Measurements from ENCODE around the gene ZNF396. TPM values are rescaled to one million over a fixed set of nuclear protein-coding genes. Genes with fewer than 3 reads are reported as not detected.
A peak's percentile ranks its signal among the peaks of the same experiment; 100 is the strongest.

The ZNF396 gene
- 3.1 TPM for total RNA-seq
- long read RNA-seq, partial matches to known transcripts: 0 of 3 reads
- long read RNA-seq, other reads (novel, unspliced or antisense): 0 of 3 reads

GRCh38 chr18:35376742-35377695, at the start of gene ZNF396:
TSS of gene ZNF396 (minus strand) at chr18:35377337. CDS start at chr18:35374292, 3,045 bp downstream.
- peak within 1 kb of the TSS; percentile 75 for H3K27ac ChIP-seq
- intact Hi-C loops (cut with DNase I): no loop called here
- H3K4me3 ChIP-seq: peak within 1 kb of the TSS; percentile 84
- no peak for TF ChIP-seq CTCF (IDR thresholded peaks at IDR 0.05)
- no peaks in the 10 kb centered on the region for H3K27me3 ChIP-seq
- H3K9me3 ChIP-seq: no peaks in the 10 kb centered on the region
- peaks cover 5% of the 10 kb centered on the region for H3K4me1 ChIP-seq
- ATAC-seq (peak; percentile 97), DNase-seq (peak; percentile 95)
- no peaks in the 10 kb centered on the region for H3K36me3 ChIP-seq

GRCh38 chr18:35426786-35427185, 49.6 kb upstream of the ZNF396 start:
- ATAC-seq: no peak
- H3K27ac ChIP-seq: no peak overlapping the region

GRCh38 chr18:35424356-35424755, 47.2 kb upstream of the ZNF396 start:
- ATAC-seq: peak; percentile 17
- Histone ChIP-seq H3K9me3 (no peaks in the 10 kb centered on the region), H3K4me1 (no peaks in the 10 kb centered on the region), H3K27me3 (no peaks in the 10 kb centered on the region), H3K27ac (no peak overlapping the region), H3K36me3 (no peaks in the 10 kb centered on the region), H3K4me3 (no peak overlapping the region)
- intact Hi-C loops (cut with DNase I): no loop called here
- TF ChIP-seq CTCF (IDR thresholded peaks at IDR 0.05): no peak
- no peak for DNase-seq

More at GRCh38 chr18:35426786-35427185, 49.6 kb upstream of the ZNF396 start:
- Histone ChIP-seq H3K4me1 (no peaks in the 10 kb centered on the region), H3K4me3 (no peak overlapping the region), H3K36me3 (no peaks in the 10 kb centered on the region), H3K9me3 (no peaks in the 10 kb centered on the region), H3K27me3 (no peaks in the 10 kb centered on the region)
- no peak for TF ChIP-seq CTCF (IDR thresholded peaks at IDR 0.05)
- intact Hi-C loops (cut with DNase I): no loop called here
- DNase-seq: no peak

GRCh38 chr18:35422237-35422636, 45.1 kb upstream of the ZNF396 start:
- TF ChIP-seq CTCF (IDR thresholded peaks at IDR 0.05): no peak
- no peak for ATAC-seq
- intact Hi-C loops (cut with DNase I): no loop called here
- no peak for DNase-seq
- H3K9me3 ChIP-seq: peaks cover 4% of the 10 kb centered on the region
- no peak overlapping the region for H3K27ac ChIP-seq
- no peaks in the 10 kb centered on the region for H3K27me3 ChIP-seq
- H3K4me3 ChIP-seq: no peak overlapping the region
- no peaks in the 10 kb centered on the region for H3K4me1 ChIP-seq
- H3K36me3 ChIP-seq: no peaks in the 10 kb centered on the region

- Histone ChIP-seq H3K4me3 (no peak overlapping the region), H3K9me3 (peaks cover 8% of the 10 kb centered on the region), H3K4me1 (no peaks in the 10 kb centered on the region), H3K27me3 (no peaks in the 10 kb centered on the region), H3K27ac (no peak overlapping the region), H3K36me3 (no peaks in the 10 kb centered on the region)
- ATAC-seq (no peak), DNase-seq (no peak)
- intact Hi-C loops (cut with DNase I): no loop called here
- TF ChIP-seq CTCF (IDR thresholded peaks at IDR 0.05): no peak
Observed at GRCh38 chr18:35418610-35419009, 41.5 kb upstream of the ZNF396 start.
